Uterus (tissue), 2 donors: Measurements from ENCODE around the gene TMEM52B.

ENCODE experiments used
- POLR2A ChIP-seq, 2 donors: fragments of 450-650 bp; IDR thresholded peaks; one replicate each; pipeline ENCODE4 v1.6.1; 2016; ENCODE audit warnings: antibody characterized with exemption in 2 of 2, mild to moderate bottlenecking in 1 of 2, moderate library complexity in 1 of 2
- TF ChIP-seq, protein P1 (sequence below), 4 experiments: fragments of 200-600 bp in 2 of 4; fragments of 450-650 bp in 2 of 4; sonication (generic) in 2 of 4; IDR thresholded peaks; one replicate each; pipeline ENCODE4 v1.5.1; 2016 to 2019; ENCODE audit warnings: antibody characterized with exemption in 4 of 4, mild to moderate bottlenecking in 2 of 4, moderate library complexity in 1 of 4

DNA sequence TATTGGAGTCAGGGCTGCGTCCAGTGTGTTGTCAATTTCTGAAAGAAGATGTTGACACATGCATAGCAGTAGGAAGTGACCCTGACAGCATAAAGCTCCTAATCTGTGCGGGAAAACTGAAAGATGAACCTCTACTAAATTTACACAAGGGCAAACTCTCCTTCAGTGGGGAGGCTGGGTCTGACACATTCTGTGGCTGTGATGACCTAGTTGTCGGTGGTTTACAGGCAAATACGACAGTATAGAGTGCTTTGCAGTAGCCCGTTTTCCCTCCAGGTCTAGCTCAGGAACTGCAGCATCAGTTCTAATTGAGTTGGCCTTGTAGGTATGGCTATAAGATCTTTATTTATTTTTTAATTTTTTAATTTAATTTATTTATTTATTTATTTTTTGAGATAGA is 19.0 kb downstream of the TMEM52B start:
- TF ChIP-seq POLR2A (IDR thresholded peaks at IDR 0.05), result no peak
- TF ChIP-seq, protein P1, sequence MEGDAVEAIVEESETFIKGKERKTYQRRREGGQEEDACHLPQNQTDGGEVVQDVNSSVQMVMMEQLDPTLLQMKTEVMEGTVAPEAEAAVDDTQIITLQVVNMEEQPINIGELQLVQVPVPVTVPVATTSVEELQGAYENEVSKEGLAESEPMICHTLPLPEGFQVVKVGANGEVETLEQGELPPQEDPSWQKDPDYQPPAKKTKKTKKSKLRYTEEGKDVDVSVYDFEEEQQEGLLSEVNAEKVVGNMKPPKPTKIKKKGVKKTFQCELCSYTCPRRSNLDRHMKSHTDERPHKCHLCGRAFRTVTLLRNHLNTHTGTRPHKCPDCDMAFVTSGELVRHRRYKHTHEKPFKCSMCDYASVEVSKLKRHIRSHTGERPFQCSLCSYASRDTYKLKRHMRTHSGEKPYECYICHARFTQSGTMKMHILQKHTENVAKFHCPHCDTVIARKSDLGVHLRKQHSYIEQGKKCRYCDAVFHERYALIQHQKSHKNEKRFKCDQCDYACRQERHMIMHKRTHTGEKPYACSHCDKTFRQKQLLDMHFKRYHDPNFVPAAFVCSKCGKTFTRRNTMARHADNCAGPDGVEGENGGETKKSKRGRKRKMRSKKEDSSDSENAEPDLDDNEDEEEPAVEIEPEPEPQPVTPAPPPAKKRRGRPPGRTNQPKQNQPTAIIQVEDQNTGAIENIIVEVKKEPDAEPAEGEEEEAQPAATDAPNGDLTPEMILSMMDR (IDR thresholded peaks at IDR 0.05), result no peak
